Globus pallidus (tissue), 1 donor: ENCODE measurements around the gene ITGA8.
A peak's percentile ranks its signal among the peaks of the same experiment; 100 is the strongest.

Experiments used
- DNase-seq: peaks from one replicate; pipeline ENCODE4 v3.0.0-alpha.2; 2015; ENCODE audit warnings: low spot score

The ITGA8 gene

DNA sequence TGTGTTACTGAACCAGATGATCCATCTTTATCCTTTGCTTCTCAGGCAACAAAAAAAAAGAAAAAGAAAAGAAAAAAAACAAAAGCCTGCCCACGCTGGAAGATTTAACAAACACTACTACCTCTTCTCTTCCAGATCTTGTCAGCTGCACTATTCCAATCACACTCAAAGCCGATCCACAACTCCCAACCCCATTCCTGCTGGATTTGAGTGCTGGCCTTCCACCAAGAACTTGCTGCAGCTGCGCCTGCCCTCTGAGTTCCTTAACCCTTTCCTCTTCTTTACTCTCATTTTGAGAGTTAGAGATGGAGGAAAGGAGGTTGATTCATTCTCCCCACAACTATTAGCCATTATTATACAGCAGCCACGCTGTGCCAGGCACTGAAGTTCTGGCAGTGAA lies 16.0 kb upstream of the ITGA8 start:
- DNase-seq = no peak

DNA sequence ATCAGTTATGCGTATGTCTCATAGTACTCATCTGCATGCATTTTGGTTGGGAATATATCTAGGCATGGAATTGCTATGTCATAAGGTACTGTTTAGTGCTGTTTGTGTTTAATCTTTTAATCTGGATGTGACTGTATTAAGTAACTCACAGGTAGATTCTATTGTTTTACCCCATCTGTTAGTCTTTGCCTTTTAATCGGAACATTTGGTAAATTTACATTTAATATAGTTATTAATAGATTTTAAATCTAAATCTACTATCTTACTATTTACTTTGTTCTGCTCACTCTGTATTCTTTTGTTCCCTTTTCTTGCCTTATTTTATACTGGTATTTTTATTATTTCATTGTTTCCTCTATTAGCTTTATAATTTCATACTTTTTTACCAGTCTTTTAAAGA lies 10.6 kb upstream of the ITGA8 start:
- DNase-seq = no peak

DNA sequence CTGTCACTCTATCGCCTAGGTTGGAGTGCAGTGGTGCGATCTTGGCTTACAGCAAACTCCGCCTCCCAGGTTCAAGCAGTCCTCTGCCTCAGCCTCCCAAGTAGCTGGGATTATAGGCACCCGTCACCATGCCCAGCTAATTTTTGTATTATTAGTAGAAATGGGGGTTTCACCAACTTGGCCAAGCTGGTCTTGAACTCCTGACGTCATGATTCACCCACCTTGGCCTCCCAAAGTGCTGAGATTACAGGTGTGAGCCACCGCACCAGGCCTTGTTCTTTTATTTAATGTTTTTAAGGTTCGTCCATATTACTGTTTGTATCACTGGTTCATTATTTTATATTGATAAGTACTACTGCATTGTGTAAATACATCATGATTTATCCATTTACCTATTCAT lies 10.2 kb upstream of the ITGA8 start:
- DNase-seq = no peak

DNA sequence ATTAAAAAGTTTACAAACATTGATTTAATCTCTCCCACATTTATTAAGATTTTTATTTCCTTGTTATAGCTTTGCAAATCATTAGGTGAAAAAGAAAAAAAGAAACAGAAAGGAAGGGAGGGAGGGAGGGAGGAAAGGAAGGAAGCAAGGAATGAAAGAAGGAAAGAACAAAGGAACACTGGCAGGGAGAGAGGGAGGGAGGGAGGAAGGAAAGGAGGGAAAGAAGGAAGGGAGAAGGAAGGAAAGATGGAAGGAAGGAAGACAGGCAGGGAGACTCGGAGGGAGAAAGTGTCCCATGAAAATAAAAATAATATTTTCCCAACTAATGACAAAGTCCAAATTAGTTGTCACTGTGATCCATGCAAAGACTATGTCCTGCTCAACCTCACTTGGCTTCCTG lies 6.3 kb upstream of the ITGA8 start:
- DNase-seq = no peak

DNA sequence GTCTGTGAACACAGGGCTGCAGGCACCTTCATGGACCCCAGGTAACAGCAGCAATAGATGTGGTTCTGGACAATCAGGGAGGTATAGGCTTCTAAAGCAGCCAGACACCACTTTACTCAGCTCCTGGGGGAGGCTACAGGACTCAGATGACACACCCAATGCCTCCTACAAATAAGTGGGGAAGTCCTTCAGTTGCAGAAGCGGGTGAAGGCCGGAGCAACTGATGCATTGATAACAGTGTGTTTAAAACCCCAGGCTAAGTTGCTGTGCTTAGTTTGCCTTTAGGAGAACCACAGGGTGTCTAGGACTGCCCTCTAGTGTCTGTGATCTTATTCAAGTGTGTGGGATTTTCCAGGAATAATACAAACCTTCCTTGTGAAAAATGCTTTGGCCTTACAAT lies 5.9 kb upstream of the ITGA8 start:
- peak; percentile 48 for DNase-seq

DNA sequence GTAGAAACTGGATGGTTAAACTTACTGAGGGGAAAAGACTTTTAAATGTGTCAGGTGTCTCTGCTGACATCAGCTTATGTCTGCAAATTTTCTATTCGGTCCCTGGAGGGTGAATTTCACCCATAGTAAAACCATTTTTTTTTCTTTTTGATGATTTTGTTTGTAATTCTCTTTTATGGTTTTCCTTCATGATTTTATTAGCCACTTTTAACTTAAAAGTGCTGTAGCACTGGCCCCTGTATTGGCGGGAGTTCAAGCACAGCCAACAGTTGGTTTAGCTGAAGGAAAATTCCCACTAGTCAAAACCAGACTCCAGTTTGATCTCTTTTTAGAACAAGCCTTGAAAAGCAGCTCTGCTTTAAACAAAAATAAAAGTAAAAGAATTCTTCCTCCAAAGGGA lies 5.0 kb upstream of the ITGA8 start:
- no peak for DNase-seq

DNA sequence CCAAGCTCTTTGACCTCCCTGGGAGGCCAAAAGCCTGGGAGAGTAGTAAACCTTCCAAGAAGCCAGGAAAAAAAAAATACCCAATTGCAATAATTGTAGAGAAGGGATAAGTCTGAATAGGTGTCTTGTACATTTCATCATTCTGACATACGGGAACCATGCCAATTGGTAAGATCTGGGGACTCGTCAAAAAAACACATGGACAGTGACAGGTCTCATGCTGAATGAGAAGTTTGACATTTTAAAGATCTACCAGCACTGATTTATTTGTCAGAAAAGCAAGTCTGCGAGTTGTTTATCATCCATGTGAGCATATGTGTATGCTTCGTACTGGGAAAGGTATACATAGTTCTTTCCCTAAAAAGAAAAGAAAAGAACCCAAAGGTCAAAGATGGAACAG lies 4.1 kb upstream of the ITGA8 start:
- no peak for DNase-seq

DNA sequence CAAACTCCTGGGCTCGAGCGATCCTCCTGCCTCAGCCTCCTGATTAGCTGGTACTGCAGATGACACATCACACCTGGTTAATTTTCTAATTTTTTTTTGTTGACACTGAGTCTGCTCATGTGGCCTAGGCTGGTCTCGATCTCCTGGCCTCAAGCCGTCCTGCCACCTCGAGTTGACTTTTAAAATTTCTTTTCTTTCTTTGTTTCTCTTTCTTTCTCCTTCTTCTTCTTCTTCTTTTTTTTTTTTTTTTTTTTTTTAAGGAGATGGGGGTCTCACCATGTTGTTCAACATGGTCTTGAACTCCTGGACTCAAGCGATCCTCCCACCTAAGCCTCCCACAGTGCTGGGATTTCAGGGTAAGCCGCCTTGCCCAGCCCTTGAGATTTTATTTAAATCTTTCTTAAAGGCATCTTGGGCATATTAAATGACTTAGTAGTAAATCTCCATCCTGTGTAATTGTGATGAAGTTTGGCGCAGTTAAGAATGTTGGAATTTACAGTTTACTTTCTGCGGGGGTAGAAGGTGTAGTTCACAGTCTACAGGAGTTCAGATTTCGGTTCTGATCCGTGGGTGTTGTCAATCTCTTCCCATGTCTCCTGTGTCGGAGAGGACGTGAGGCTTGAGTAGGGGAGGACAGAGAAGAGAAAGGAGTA lies 1.0 kb upstream of the ITGA8 start:
- no peak for DNase-seq

DNA sequence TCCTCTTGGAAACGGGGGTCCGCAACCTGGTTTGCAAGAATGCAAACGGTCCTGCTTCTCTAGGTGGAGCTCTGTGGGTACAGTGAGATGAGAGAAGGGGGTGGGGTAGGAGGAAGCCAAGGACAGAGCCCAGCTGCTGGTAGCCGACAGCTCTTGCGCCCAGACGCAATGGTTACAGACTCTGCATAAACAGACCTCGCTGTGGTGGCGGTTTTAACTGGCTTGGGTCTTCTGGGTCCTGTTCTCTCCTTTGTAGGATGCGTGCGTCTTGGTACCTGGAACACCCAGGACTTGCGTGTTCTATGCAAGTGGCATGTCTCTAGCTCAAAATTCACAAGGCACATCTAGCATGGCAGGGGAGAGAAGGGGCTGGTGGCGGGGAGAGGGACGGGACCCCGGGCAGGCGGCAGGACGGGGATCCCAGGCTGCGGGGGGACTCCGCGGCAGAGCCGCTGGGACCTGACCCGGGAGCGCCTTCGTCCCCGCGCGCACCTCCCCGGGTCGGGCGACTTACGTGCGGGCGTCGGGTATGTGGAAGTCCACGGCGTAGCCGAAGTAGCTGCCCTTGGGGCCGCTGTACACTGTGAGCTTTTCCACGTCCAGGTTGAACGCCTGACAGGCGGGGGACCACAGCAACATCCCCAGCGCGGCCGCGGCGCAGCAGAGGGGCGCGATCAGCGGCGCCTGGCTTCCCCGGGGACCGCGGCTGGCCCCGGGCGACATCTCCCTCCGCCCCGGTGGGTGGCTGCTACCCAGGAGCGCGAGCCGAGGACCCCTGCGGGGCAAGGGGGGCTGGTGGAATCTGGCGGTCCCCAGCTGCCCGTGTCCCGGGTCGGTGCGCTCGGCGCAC lies 448 bp downstream of the ITGA8 start:
- no peak for DNase-seq

DNA sequence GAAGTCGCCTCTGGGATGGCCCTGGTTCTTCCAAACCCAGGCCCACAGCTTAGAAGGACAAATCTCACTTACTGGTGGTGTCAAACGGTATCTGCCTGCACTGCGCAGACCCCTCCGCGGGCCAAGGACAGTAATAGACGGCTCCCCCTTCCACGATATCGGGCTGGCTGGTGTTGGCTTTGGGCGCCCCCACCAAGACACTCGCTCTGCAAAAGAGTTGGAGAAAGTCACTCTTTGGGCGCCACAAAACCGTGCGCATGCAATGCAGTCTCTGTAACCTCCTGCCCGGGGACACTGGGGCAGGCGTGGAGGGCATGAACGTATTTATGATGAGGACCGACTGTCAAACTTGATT lies 1.1 kb downstream of the ITGA8 start:
- no peak for DNase-seq

DNA sequence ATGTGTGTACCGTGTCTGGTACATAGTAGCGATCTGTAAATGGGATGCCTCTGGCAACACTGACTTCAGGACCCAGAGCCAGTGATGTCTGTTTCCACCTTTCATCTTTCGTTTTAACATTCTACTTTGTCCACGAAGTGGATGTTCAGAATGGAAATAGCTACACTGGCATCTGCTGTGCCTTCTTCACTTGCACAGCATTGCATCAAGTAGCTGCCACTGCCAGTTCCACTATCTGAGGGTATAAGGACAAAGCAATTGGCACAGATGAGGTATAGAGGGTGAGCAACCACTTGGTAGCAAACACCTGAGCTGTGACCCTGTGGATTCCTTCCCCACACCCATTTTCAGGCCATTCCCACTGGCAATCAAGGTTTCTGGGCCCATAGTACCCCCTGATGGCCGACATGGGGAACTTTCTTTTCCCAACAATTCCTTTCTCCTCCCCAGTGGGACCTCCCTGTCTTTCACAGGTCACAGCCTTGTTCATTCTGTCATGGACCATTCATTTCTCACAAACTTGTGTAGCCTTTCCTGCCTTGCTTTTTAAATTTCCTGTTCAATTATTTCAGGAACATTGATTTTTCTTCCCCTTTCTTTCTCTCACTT lies 4.0 kb downstream of the ITGA8 start:
- no peak for DNase-seq

DNA sequence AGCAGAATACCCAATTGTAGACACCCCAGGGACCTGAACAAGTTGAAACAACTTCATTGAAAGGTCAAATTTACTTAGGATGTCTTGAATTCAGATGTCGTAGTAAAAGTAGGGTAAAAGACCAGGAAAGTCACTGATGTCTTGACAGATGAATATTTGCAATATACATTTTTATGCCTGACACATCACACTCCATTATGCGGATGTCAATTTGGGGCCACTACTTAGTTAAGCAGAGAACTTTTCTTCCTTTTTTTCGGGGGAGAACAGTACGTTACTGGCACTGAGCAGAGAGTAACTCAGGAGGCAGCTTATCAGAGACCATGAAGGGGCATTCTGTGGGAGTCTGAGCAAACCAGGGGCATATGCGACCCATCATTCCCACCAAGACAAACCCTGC lies 4.9 kb downstream of the ITGA8 start:
- DNase-seq = no peak

DNA sequence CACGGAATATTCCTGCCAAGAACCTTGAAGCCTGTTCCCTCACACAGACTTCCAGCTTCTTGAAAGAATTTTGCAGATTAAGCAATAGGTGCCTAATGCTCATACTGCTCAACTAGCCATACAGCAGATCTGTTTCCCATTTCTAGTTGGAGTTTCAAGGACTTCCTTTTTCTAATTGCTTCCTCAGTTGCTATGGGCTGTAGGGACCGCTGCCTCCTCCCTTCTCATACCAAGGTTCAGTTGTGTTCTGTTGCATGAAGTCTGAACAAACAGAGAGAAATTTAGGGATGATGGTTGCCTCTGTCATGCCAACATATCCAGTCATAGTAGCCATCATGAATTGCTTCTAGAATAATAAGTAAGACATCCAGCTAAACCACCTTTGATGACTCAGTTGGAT lies 6.8 kb downstream of the ITGA8 start:
- no peak for DNase-seq

DNA sequence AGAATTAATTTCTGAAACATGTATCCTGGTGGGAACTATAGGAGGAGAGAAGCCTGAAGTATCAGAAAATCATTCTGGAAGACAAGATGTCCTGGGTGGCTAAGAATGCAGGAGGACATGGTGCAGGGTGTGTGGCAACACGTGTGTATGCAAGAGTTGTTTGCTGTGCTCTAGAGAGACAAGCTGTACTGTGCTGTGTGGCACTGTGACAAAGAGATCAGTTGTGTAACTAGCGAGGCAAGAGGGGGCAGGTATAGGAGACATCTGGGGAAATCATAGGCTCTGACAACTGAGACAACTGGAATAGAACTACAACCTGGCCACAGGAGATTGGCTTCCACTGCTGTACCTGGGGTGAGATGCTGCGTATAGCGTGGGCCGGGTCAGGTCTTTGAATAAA lies 9.3 kb downstream of the ITGA8 start:
- DNase-seq = no peak

DNA sequence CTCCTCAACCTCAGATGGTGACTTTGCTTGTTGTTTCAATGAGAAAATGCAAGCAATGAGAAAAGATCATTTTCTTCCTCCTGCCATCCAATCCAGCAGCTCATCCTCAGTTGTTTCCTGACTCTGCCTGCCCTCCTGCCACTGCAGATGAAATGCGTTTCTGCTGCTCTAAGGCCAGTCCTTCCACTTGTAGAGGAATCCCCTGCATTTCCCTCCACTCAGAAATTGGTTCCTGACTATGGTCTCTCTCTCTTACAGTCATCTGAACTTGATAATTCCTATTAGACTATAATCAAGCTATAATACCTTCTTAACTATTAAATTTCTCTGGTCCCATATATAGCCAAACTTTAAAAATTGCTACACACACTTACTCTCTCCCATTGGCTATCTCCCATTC lies 14.4 kb downstream of the ITGA8 start:
- no peak for DNase-seq

DNA sequence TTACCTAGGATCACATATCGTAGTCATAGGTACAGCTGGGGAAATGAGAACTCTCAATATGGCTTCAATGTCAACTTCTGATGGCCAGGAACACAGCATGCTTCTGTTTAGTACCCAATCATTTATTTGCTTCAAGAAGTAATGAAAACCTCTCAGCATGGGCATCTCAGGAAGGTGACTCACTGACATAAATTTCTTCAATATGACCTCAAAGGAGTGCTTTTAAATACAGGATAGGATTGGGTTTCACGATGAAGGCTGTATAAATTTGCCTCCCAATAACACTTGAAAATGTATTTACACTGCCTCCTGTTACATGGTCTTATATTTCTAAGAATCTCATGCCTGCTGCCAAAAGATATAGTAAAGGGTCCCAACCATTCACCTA lies 15.1 kb downstream of the ITGA8 start:
- DNase-seq = no peak

DNA sequence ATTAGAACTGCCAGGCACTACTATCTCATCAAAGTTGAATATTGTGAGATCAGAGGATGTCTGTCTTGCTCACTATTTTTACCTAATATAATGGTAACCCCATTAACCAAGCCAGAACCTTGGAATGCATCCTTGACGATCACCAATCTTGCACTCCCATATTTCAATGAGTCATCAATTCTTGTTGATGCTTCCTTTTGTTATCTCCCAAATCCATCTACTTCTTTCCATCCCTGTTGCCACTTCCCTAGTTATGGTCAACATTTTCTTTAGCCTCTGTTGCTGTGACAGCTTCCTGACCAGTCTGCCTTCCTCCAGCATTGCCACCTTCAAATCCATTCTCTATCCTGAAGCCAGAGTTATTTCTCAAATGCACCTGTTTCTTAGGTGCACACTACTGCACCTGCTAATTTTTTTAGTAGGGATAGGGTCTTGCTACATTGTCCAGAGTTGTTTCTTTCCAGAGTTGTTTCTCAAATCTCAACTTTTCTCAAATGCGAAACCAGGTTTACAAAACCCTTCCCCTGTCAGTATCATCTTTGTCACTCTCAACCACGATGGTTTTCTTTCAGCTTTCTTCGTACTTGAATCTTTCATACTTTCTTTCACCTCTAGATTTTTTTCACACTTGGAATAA lies 15.7 kb downstream of the ITGA8 start:
- no peak for DNase-seq

DNA sequence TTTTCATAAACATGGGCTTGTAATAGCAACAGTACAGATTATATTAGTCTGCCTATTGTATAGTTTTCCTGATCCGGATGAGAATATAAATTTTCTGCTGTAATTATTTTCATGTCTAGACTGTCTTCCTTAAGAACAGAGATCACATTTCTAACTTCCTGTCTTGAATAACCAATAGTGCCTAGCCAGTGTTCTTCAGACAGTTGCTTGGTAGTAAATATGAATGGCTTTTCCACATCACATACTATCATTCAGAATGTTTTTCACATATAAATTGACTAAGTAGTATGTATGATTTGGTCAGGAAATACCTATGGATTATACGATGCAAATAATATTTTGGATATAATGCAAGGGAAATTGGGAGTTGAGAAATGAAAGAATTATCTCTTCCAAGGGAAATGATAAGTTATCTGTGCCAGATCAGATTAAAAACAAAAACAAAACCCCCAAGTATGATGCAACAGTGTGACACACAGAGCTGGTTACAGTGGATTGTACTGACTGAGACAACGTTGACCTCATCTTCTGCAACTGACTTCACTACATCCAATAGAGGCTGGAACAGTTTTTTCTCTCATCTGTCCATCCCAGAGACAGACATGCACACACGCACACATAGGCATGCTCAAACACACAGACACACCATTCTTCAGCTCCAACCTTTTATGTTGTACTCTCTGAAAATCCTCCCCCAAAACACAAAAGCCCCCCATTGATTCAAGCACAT lies 16.4 kb downstream of the ITGA8 start:
- DNase-seq = no peak

DNA sequence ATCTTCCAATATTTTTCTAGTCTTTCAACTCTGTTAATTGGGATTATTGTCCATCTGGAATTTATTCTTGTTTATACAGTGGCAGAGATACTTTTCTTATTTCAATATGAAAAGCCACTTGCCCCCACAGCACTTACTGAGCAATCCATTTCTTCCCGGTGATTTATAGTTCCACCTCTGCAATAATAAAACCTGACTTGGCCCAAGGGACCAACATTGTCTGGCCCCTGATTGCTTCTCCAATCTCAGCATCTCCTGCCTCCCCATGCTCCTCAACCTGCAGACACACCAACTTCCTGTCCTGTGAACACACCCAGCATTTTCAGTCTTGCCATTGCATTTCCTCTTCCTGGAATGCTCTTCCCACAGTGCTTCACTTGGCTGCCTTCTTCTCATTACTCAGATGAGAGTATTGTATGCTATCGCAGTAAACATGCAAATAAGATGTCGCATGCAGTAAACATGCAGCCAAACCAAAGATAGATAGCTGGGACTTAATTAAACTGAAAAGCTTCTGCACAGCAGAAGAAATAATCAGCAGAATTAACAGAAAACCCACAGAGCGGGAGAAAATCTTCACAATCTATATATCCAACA lies 19.5 kb downstream of the ITGA8 start:
- DNase-seq = no peak

DNA sequence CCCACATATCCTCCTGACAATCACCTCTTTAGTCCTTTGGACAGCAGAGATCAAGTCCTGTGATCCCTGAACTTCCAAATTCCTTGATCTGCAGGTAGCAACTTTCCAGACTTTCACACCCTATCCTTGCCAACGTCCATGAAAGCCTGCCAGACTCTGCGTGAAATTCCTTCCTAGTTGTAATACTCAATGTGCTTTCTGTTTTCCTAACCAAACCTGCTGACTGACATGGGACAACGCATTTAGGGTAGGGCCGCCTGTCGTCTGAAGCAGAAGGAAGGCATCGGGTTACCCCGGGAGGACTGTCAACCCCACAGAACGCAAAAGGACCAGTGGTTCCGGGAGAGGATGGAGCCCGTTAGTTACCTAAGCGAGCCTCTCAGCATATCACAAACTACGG lies 23.9 kb downstream of the ITGA8 start:
- DNase-seq = no peak

DNA sequence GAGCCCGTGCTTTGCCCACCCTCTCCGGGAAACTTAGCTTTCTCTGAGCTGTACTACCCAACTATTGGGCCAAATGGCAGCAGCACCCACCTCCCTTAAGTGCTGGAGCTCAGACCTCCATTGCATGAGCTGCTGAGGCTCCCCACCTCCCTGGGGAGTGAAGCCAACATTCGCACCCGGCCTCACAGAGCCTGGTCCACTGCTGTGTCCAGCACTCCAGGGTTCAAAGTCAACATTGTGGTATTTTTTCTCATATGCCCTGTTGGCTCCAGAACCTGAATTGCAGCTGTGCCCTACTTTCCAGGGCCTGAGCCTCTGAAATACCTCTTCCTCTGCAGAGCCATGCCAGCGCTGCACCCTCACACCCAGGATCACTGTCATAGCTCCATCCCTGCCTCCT lies 29.7 kb downstream of the ITGA8 start:
- DNase-seq = no peak

DNA sequence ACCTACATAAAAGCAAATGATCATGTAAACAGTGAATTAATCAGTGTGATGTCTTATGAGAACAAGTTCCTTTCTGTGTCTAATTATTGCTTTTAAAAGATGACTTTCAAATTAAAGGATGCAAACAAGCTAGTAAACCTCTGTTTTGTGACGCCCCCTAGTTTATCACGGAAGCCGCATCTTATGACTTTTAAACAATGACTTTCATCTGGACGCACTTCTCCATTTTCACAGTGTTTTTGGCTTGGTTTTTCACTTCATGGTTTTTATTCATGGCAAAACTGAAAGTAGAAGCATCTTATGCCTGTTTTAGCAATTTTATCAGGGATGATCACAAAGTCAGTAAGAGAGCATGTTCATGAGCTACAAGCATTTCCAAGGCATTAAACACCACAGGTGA lies 35.0 kb downstream of the ITGA8 start:
- DNase-seq = no peak
